GM12878 (cell line): Measurements from ENCODE around the gene PDE10A. TPM values are rescaled to one million over a fixed set of nuclear protein-coding genes. Genes with fewer than 3 reads are reported as not detected.

Source experiments
- ATAC-seq: fragments of 200-7000 bp; cut with Tn5 transposase; 3 replicates; pipeline ENCODE4 v1.9.1; 2020; ENCODE audit warnings: mild to moderate bottlenecking, moderate library complexity
- BruUV-seq: library from RNA; stranded (reverse); fragments of 400-500 nt; replicated peaks from 2 replicates; lab custom pipeline; 2021; lab: Mats Ljungman, UMichigan
- CTCF ChIA-PET: fragments of 300-600 bp; sonication (Branson Sonifier 250); formaldehyde crosslinking; extraction: SDS; loops from one replicate; lab custom pipeline; 2021; ENCODE audit warnings: inconsistent platforms; lab: Yijun Ruan, JAX
- POLR2A ChIA-PET: fragments of 350-600 bp; formaldehyde crosslinking; extraction: SDS; loops from one replicate; lab custom pipeline; 2021; ENCODE audit warnings: inconsistent platforms; lab: Charles Lee
- RAD21 ChIA-PET: fragments of 300-600 bp; sonication (Branson Sonifier 250); formaldehyde crosslinking; loops from one replicate; lab custom pipeline; 2023; ENCODE audit warnings: antibody characterized with exemption; ENCODE audit not compliant: unreplicated experiment; lab: Charles Lee
- SMC1A ChIA-PET: fragments of 300-600 bp; sonication (Branson Sonifier 250); formaldehyde crosslinking; loops from one replicate; lab custom pipeline; 2023; ENCODE audit not compliant: unreplicated experiment, uncharacterized antibody; lab: Charles Lee
- DNase-seq: peaks from one replicate; pipeline ENCODE4 v3.0.0-alpha.2; 2011; ENCODE audit warnings: low read depth, low spot score
- FAIRE-seq: peaks from 3 replicates; lab custom pipeline; 2011; peaks lifted over from hg19 to GRCh38; lab: Jason Lieb, UNC
- H2AFZ ChIP-seq: 2 replicates; pipeline ENCODE4 v1.6.0; 2011; ENCODE audit warnings: low read depth, low read length, control low read depth; ENCODE audit not compliant: control insufficient read depth
- H3K27ac ChIP-seq: 2 replicates; pipeline ENCODE4 v1.5.1; 2011; ENCODE audit warnings: control low read depth; ENCODE audit not compliant: control insufficient read depth, insufficient read depth
- H3K27me3 ChIP-seq, 2 experiments: replicated peaks in 1 of 2; 2 replicates each; pipeline versions ENCODE4 v1.6.0 to v1.6.1; 2011; ENCODE audit warnings: low read length in 1 of 2; ENCODE audit not compliant: control insufficient read depth in 2 of 2, insufficient read depth in 2 of 2
- H3K36me3 ChIP-seq, 2 experiments: 2 replicates each; pipeline ENCODE4 v1.5.1; 2011; ENCODE audit warnings: low read length in 1 of 2; ENCODE audit not compliant: control insufficient read depth in 2 of 2, insufficient read depth in 2 of 2
- H3K4me1 ChIP-seq: 2 replicates; pipeline ENCODE4 v1.6.1; 2011; ENCODE audit warnings: mild to moderate bottlenecking, low read length, moderate library complexity, mixed read lengths; ENCODE audit not compliant: control insufficient read depth, insufficient read depth
- H3K4me2 ChIP-seq: 2 replicates; pipeline ENCODE4 v1.6.0; 2011; ENCODE audit warnings: control low read depth; ENCODE audit not compliant: control insufficient read depth, insufficient read depth
- H3K4me3 ChIP-seq: fragments of 200-600 bp; sonication (generic); 2 replicates; pipeline ENCODE4 v1.5.1; 2016
- H3K79me2 ChIP-seq: 2 replicates; pipeline ENCODE4 v1.6.0; 2011; ENCODE audit warnings: low read length; ENCODE audit not compliant: control insufficient read depth, insufficient read depth
- H3K9ac ChIP-seq: 2 replicates; pipeline ENCODE4 v1.8.0; 2011; ENCODE audit warnings: low read length, control low read depth, mixed read lengths; ENCODE audit not compliant: control insufficient read depth, insufficient read depth
- H3K9me3 ChIP-seq: replicated peaks from 3 replicates; pipeline ENCODE4 v1.5.1; 2011; ENCODE audit warnings: mild to moderate bottlenecking, low read length; ENCODE audit not compliant: control insufficient read depth, insufficient read depth
- H4K20me1 ChIP-seq: 2 replicates; pipeline ENCODE4 v1.6.0; 2011; ENCODE audit not compliant: control insufficient read depth, insufficient read depth
- BCLAF1 ChIP-seq: fragments of 450-650 bp; IDR thresholded peaks from 2 replicates; pipeline ENCODE4 v1.6.1; 2017; ENCODE audit warnings: antibody characterized with exemption, mild to moderate bottlenecking, moderate library complexity
- CUX1 ChIP-seq: IDR thresholded peaks from 2 replicates; pipeline ENCODE4 v1.6.1; 2012; ENCODE audit warnings: improper control_type of control experiment, low read depth, low read length; ENCODE audit not compliant: insufficient replicate concordance
- DPF2 ChIP-seq: fragments of 450-650 bp; IDR thresholded peaks from 2 replicates; pipeline ENCODE4 v1.6.1; 2017; ENCODE audit warnings: mild to moderate bottlenecking
- MEF2A ChIP-seq: IDR thresholded peaks from 2 replicates; pipeline ENCODE4 v1.6.1; 2011; ENCODE audit warnings: low read depth, mild to moderate bottlenecking, low read length, moderate library complexity; ENCODE audit not compliant: insufficient read depth
- MYB ChIP-seq: fragments of 150-350 bp; IDR thresholded peaks from 2 replicates; pipeline ENCODE4 v1.6.1; 2014; ENCODE audit warnings: mild to moderate bottlenecking, low read depth, low read length, borderline replicate concordance
- NFXL1 ChIP-seq: fragments of 450-650 bp; IDR thresholded peaks from 2 replicates; pipeline ENCODE4 v1.6.1; 2017; ENCODE audit warnings: antibody characterized with exemption, mild to moderate bottlenecking, borderline replicate concordance
- NR2C2 ChIP-seq: IDR thresholded peaks from 2 replicates; pipeline ENCODE4 v1.6.1; 2011; ENCODE audit warnings: borderline replicate concordance, low read depth; ENCODE audit not compliant: control insufficient read depth, insufficient read length
- RAD51 ChIP-seq: fragments of 450-650 bp; IDR thresholded peaks from 2 replicates; pipeline ENCODE4 v1.6.1; 2016; ENCODE audit warnings: moderate library complexity, mild to moderate bottlenecking, inconsistent platforms
- RB1 ChIP-seq: fragments of 450-650 bp; formaldehyde crosslinking; IDR thresholded peaks from 2 replicates; pipeline ENCODE4 v1.6.1; 2017; ENCODE audit warnings: mild to moderate bottlenecking, borderline replicate concordance
- RCOR1 ChIP-seq: conservative IDR thresholded peaks from 2 replicates; pipeline ENCODE4 v1.6.1; 2012; ENCODE audit warnings: low read depth, low read length, improper control_type of control experiment
- RFX5 ChIP-seq: IDR thresholded peaks from 2 replicates; pipeline ENCODE4 v1.6.1; 2011; ENCODE audit warnings: low read depth, low read length, improper control_type of control experiment
- SP1 ChIP-seq: IDR thresholded peaks from one replicate; pipeline ENCODE4 v1.6.1; 2011; ENCODE audit warnings: low read depth, low read length
- YY1 ChIP-seq: IDR thresholded peaks from 2 replicates; pipeline ENCODE4 v1.6.1; 2011; ENCODE audit warnings: low read depth, mild to moderate bottlenecking, low read length
- ZNF384 ChIP-seq: IDR thresholded peaks from 2 replicates; pipeline ENCODE4 v1.6.1; 2012; ENCODE audit warnings: low read depth, mild to moderate bottlenecking, low read length, improper control_type of control experiment, borderline replicate concordance
- ZZZ3 ChIP-seq: IDR thresholded peaks from 2 replicates; pipeline ENCODE4 v1.6.1; 2011; ENCODE audit warnings: low read depth; ENCODE audit not compliant: control insufficient read depth, insufficient read length
- WGBS: methylation state at CpG from one replicate; pipeline ENCODE4 v1.1.6; 2016; ENCODE audit warnings: low lambda C conversion rate; ENCODE audit not compliant: insufficient replicate concordance, insufficient coverage; ENCODE audit errors: missing lambda C conversion rate; 5-methylcytosine and 5-hydroxymethylcytosine counted together
- in situ Hi-C: fragments of 300-500 bp; cut with MboI; formaldehyde crosslinking; loops from 9 replicates; pipeline ENCODE4 v1.14.3; 2018; ENCODE audit warnings: mixed read lengths
- intact Hi-C: fragments of 100-400 bp; cut with micrococcal nuclease; formaldehyde crosslinking; loops from one replicate; pipeline ENCODE4 v1.14.2; 2022; ENCODE audit not compliant: unreplicated experiment
- polyA plus RNA-seq, 11 experiments: library from polyadenylated mRNA; depleted of rRNA in 4 of 11; unstranded in 6 of 11; stranded (reverse) in 5 of 11; fragments of >200 nt; fragmentation: Nextera tagmentation in 4 of 11; fragmentation: Illumina TruSeq in 1 of 11; extraction: Ambion mirVana in 4 of 11; extraction: Trizol in 1 of 11; gene quantifications; 1 replicate in 1 of 11; 2 replicates in 10 of 11; pipeline versions ENCODE4 v1.2.1 to v1.2.3, GENCODE V29; 2011 to 2016; ENCODE audit warnings: inconsistent platforms in 2 of 11, missing spikeins in 2 of 11, low read depth in 1 of 11
- total RNA-seq, 4 experiments: library from RNA; depleted of rRNA in 3 of 4; stranded (reverse); fragments of >200 nt in 3 of 4; fragmentation: Illumina TruSeq in 1 of 4; extraction: Trizol in 1 of 4; gene quantifications; 2 replicates each; pipeline versions ENCODE4 v1.2.1 to v1.2.3, GENCODE V29; 2013 to 2021

The PDE10A gene
- total and polyA plus RNA-seq, 10 of the 15 experiments (the other 5 are each of a cell fraction or from before 2014, with no cell fraction given): under 0.01 to 1.3 (median 0.03) TPM; not detected in 2

GRCh38 chr6:165573671-165574070, 89.4 kb downstream of the PDE10A start:
- no peak overlapping the region for H3K4me3 ChIP-seq
- no peak for TF ChIP-seq DPF2
- TF ChIP-seq RCOR1: no peak
- TF ChIP-seq NFXL1: no peak
- no peak for TF ChIP-seq BCLAF1
- TF ChIP-seq RFX5: no peak
- TF ChIP-seq MEF2A: no peak
- no peak for TF ChIP-seq CUX1
- no peak for TF ChIP-seq RAD51
- TF ChIP-seq ZNF384: no peak
- no peak for TF ChIP-seq MYB
- no peak for TF ChIP-seq ZZZ3
- no peak for TF ChIP-seq SP1
- no peak for TF ChIP-seq YY1
- no peak for TF ChIP-seq NR2C2
- no peak for TF ChIP-seq RB1
- TF ChIP-seq, all 136 proteins: peak for 0
- intact Hi-C loops: no loop called here
- ChIA-PET SMC1A (interaction anchor here (0.5 to 1.0 kb wide), 2 partner anchors 47 to 92 kb away, joined by 3 read pairs; no protein-coding TSS in a partner anchor), RAD21 (no interaction called here), POLR2A (no interaction called here), CTCF (interaction anchor here (0.8 to 1.4 kb wide), 2 partner anchors 156 to 276 kb away, joined by 4 to 5 read pairs; no protein-coding TSS in a partner anchor)
- H3K9me3 ChIP-seq: no peaks in the 10 kb centered on the region
- ATAC-seq (no peak), FAIRE-seq (no peak), DNase-seq (no peak)
- no TSS peak for BruUV-seq
- H3K27ac ChIP-seq: no peak overlapping the region
- no peaks in the 10 kb centered on the region for H3K36me3 ChIP-seq
- H4K20me1 ChIP-seq: no peaks in the 10 kb centered on the region
- no peak overlapping the region for H3K9ac ChIP-seq
- WGBS: 41% methylated on average over 5 of the region's 5 CpGs
- no peaks in the 10 kb centered on the region for H3K27me3 ChIP-seq
- H3K4me1 ChIP-seq: no peaks in the 10 kb centered on the region
- H2AFZ ChIP-seq: no peak overlapping the region
- H3K4me2 ChIP-seq: no peak overlapping the region
- no peaks in the 10 kb centered on the region for H3K79me2 ChIP-seq
- in situ Hi-C loops: no loop called here
